ENCODE measurements around the gene RIPK1. TPM values are rescaled to one million over a fixed set of nuclear protein-coding genes. Genes with fewer than 3 reads are reported as not detected.

The RIPK1 gene
- total and polyA plus RNA-seq, 9 of the 15 experiments (the other 6 are each of a cell fraction or from before 2014, with no cell fraction given) = 3.8 to 24.9 (median 17.7) TPM

- TF ChIP-seq NR2F6 (CRISPR knock-in tag; IDR thresholded peaks at IDR 0.05) (no peak), GTF3C2 (IDR thresholded peaks at IDR 0.05; ENCODE audit: borderline replicate concordance, extremely low read depth, insufficient read length) (no peak), RBBP5 (IDR thresholded peaks at IDR 0.05; ENCODE audit: borderline replicate concordance, insufficient read depth, low read length, poor library complexity, severe bottlenecking) (peak; percentile 75), E4F1 (CRISPR knock-in tag; IDR thresholded peaks at IDR 0.05; ENCODE audit: borderline replicate concordance) (no peak), LEF1 (IDR thresholded peaks at IDR 0.05) (no peak; the same call in 1 of the 2 replicates), ELK1 (CRISPR knock-in tag; IDR thresholded peaks at IDR 0.05) (no peak), RBM14 (IDR thresholded peaks at IDR 0.05; ENCODE audit: borderline replicate concordance, insufficient read depth, low read depth, low read length) (no peak), LARP7 (IDR thresholded peaks at IDR 0.05) (no peak), EP300 (IDR thresholded peaks at IDR 0.05; ENCODE audit: low read length) (peak; percentile 30), KLF16 (IDR thresholded peaks at IDR 0.05) (0 out of 2 replicates have a peak, but pooled peaks have one; percentile 16), SAFB2 (IDR thresholded peaks at IDR 0.05; ENCODE audit: borderline replicate concordance, low read depth, low read length, severe bottlenecking) (no peak)
Observed at GRCh38 chr6:3063733-3064700, 4.3 kb upstream of the RIPK1 start (continued).
